Body of pancreas (tissue), 4 donors: ENCODE data around the gene TLNRD1.

Source experiments
- POLR2A ChIP-seq, 3 donors: fragments of 450-650 bp; IDR thresholded peaks; one replicate each; pipeline ENCODE4 v1.6.1; 2016; ENCODE audit warnings: antibody characterized with exemption in 3 of 3, mild to moderate bottlenecking in 2 of 3
- TF ChIP-seq, protein P1 (sequence below), 7 experiments: fragments of 450-650 bp in 4 of 7; fragments of 200-600 bp in 3 of 7; sonication (generic) in 3 of 7; IDR thresholded peaks; one replicate each; pipeline ENCODE4 v1.5.1; 2016 to 2019; ENCODE audit warnings: antibody characterized with exemption in 7 of 7

DNA sequence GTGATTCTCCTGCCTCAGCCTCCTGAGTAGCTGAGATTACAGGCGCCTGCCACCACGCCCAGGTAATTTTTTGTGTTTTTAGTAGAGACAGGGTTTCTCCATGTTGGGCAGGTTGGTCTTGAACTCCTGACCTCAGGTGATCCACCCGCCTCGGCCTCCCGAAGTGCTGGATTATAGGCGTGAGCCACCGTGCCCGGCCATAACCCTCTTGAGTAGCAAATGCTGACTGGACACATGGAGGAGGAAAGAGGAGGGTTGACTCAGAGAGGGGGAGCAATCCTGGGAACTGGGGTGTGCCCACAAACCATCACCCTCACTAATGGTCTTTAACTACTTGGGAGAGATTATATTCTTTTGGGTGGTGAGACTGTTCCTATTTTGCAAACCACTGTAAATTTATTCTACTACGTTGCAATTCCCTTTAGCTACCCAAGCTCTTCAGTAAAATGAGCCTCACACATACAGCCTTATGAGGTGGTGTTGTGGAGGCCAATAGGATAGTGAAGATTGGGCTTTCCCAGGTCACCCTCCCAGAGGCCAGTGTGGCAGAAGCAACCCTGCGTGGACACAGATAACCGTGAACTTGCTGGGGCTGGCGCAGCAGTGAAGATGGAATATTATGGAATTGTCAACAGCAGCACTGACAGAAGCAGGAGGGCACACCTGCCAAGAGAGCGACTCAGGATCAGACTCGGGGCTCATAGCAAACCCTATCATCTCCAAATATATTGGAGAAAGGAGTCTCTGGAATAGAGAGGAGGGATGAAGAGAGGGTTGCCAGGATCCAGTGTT lies 37.4 kb downstream of the TLNRD1 start:
- TF ChIP-seq POLR2A (IDR thresholded peaks at IDR 0.05) = no peak
- TF ChIP-seq, protein P1, sequence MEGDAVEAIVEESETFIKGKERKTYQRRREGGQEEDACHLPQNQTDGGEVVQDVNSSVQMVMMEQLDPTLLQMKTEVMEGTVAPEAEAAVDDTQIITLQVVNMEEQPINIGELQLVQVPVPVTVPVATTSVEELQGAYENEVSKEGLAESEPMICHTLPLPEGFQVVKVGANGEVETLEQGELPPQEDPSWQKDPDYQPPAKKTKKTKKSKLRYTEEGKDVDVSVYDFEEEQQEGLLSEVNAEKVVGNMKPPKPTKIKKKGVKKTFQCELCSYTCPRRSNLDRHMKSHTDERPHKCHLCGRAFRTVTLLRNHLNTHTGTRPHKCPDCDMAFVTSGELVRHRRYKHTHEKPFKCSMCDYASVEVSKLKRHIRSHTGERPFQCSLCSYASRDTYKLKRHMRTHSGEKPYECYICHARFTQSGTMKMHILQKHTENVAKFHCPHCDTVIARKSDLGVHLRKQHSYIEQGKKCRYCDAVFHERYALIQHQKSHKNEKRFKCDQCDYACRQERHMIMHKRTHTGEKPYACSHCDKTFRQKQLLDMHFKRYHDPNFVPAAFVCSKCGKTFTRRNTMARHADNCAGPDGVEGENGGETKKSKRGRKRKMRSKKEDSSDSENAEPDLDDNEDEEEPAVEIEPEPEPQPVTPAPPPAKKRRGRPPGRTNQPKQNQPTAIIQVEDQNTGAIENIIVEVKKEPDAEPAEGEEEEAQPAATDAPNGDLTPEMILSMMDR (IDR thresholded peaks at IDR 0.05) = no peak
